ENCODE results near the gene ARMC2. TPM values are rescaled to one million over a fixed set of nuclear protein-coding genes. Genes with fewer than 3 reads are reported as not detected.

The ARMC2 gene
- total RNA-seq, 4 donors from 2014 or later = 3.1 to 11.1 (median 5.7) TPM

DNA sequence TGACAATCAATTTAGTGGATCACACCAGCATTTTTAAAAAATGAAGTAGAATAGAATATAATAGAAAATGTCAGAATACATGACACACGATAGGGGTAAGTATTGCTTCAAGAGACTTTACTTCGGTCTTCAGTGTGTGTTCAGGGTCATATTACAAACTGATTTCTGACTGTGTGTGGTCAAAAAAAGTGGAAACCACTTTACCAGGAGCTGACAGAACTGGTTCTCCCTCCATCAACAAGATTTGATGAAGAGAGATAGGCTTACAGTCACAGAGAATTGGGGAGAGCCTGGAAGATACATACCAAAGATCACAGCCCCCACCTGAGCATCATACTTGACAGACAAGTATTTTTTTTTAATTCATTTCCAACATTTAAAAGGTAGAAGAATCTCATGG lies 21.7 kb downstream of the ARMC2 start:
- WGBS, 2 donors = 94 to 95% methylated on average over 2 of the region's 2 CpGs
- H3K4me1 ChIP-seq = peaks cover 0 to 37% (median 13%) of the 10 kb centered on the region in 4 donors
- H3K27me3 ChIP-seq = no peaks in the 10 kb centered on the region
- TF ChIP-seq, protein P1, sequence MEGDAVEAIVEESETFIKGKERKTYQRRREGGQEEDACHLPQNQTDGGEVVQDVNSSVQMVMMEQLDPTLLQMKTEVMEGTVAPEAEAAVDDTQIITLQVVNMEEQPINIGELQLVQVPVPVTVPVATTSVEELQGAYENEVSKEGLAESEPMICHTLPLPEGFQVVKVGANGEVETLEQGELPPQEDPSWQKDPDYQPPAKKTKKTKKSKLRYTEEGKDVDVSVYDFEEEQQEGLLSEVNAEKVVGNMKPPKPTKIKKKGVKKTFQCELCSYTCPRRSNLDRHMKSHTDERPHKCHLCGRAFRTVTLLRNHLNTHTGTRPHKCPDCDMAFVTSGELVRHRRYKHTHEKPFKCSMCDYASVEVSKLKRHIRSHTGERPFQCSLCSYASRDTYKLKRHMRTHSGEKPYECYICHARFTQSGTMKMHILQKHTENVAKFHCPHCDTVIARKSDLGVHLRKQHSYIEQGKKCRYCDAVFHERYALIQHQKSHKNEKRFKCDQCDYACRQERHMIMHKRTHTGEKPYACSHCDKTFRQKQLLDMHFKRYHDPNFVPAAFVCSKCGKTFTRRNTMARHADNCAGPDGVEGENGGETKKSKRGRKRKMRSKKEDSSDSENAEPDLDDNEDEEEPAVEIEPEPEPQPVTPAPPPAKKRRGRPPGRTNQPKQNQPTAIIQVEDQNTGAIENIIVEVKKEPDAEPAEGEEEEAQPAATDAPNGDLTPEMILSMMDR (IDR thresholded peaks at IDR 0.05) = no peak
- TF ChIP-seq POLR2A (IDR thresholded peaks at IDR 0.05) (no peak), EP300 (IDR thresholded peaks at IDR 0.05) (no peak)
- no peak overlapping the region for H3K27ac ChIP-seq
- no peak for DNase-seq (ENCODE audit: low spot score in 2 of 2)
- no peaks in the 10 kb centered on the region for H3K9me3 ChIP-seq
- H3K36me3 ChIP-seq = peaks cover 0 to 16% (median 0%) of the 10 kb centered on the region in 3 donors
- no peak overlapping the region for H3K4me3 ChIP-seq

DNA sequence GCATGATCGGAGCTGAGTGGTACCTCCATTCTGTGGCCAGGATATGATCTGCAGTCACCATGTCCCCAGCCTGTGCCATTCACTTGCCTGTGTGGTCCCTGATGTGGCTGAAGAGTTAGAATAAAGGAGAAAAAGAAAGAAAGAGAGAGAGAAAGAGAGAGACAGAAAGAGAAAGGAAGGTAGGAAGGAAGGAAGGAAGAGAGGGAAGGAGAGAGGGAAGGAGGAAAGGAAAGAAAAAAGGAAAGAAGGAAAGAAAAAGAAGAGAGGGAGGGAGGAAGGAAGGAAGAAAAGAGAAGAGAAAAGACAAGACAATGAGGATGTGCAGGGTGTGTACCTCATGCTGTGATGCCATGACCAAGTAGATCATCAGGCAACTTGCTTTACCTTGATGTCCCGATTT lies 22.1 kb downstream of the ARMC2 start:
- TF ChIP-seq POLR2A (IDR thresholded peaks at IDR 0.05) (no peak), EP300 (IDR thresholded peaks at IDR 0.05) (no peak)
- TF ChIP-seq, protein P1 (IDR thresholded peaks at IDR 0.05) = no peak
- WGBS, 2 donors = 95 to 98% methylated on average over 2 of the region's 2 CpGs

DNA sequence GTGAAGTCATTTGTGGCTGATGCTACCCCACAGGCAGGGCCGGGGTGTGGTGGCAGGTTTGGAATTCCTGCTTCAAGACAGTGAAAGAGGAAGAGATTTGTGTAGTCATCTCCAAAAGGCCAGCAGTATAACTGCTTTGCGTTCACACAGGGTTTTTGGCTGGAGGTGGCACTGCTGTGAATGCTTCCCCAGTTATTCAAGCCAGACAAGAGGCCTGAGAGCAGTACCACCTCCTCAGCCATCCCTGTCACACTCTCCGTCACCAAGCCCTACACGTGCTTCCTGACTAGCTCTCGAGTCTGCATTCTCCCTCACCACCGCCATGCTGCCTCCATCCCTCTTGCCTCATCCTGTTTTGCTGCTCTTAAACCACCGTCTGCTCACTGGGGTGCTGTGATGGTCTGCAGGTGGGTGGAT lies 23.9 kb downstream of the ARMC2 start:
- DNase-seq (ENCODE audit: low spot score in 2 of 2) = peak in 1 of 2 donors; percentile 35
- 64 to 72% methylated on average over 7 of the region's 7 CpGs for WGBS, 2 donors
- Histone ChIP-seq H3K27me3 (no peaks in the 10 kb centered on the region), H3K27ac (peak overlapping the region in 2 of 4 donors; percentile 83 to 92), H3K9me3 (no peaks in the 10 kb centered on the region), H3K4me3 (no peak overlapping the region), H3K36me3 (peaks cover 0 to 16% (median 0%) of the 10 kb centered on the region in 3 donors), H3K4me1 (peaks cover 0 to 47% (median 13%) of the 10 kb centered on the region in 4 donors)
- no peak for TF ChIP-seq EP300 (IDR thresholded peaks at IDR 0.05)
- TF ChIP-seq POLR2A (IDR thresholded peaks at IDR 0.05) = no peak
- TF ChIP-seq, protein P1 (IDR thresholded peaks at IDR 0.05) = no peak

More for the DNA sequence above, 22.1 kb downstream of the ARMC2 start:
- Histone ChIP-seq H3K27me3 (no peaks in the 10 kb centered on the region), H3K9me3 (no peaks in the 10 kb centered on the region), H3K36me3 (peaks cover 0 to 16% (median 0%) of the 10 kb centered on the region in 3 donors), H3K4me3 (no peak overlapping the region), H3K27ac (no peak overlapping the region), H3K4me1 (peaks cover 0 to 38% (median 13%) of the 10 kb centered on the region in 4 donors)
- DNase-seq (ENCODE audit: low spot score in 2 of 2) = no peak

DNA sequence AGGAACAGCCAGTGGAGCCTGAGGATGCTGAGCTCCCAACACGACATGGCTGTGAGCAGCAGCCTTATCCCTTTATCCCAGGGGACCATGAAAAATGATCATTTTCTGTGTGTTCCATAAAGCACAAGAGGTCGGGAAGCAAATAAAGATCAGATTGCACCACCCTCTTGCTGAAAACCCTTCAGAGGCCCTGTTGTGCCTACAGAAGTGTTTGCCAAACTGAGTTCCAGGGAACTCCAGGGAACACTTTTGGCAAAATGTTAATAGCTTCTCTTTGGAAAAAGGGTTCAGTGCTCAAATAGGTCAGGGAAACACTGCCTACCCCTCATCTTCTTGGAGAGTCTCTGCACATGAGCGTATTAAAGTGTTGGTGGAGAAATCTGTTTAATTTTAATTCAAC lies 24.4 kb downstream of the ARMC2 start:
- TF ChIP-seq EP300 (IDR thresholded peaks at IDR 0.05) = peak in 1 of 2 donors; percentile 58
- TF ChIP-seq, protein P1 (IDR thresholded peaks at IDR 0.05) = no peak
- Histone ChIP-seq H3K4me1 (peaks cover 0 to 51% (median 15%) of the 10 kb centered on the region in 4 donors), H3K36me3 (peaks cover 0 to 16% (median 0%) of the 10 kb centered on the region in 3 donors), H3K27me3 (no peaks in the 10 kb centered on the region), H3K27ac (peak overlapping the region in 2 of 4 donors; percentile 83 to 92), H3K4me3 (no peak overlapping the region), H3K9me3 (no peaks in the 10 kb centered on the region)
- no peak for DNase-seq (ENCODE audit: low spot score in 2 of 2)
- WGBS, 2 donors = 59 to 63% methylated on average over 3 of the region's 3 CpGs

DNA sequence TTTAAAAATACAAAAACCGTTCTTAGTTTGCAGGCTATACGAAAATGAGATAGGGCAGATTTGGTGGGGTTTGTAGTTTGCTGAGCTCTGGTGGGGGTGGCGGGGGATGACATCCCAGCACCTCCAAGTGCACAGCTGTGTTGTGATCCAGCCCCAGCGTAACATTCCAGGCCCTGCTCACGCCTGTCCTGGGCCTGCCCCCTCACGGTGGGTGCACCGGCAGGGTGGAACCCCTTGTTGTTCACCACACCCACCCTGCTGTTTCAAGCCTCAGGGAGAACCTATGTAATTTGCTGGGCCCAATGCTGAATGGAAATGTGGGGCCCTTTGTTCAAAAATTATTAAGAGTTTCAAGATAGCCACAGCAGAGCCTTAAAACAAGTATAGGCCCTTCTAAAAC lies 25.0 kb downstream of the ARMC2 start:
- TF ChIP-seq, protein P1 (IDR thresholded peaks at IDR 0.05) = no peak
- TF ChIP-seq POLR2A (IDR thresholded peaks at IDR 0.05) (no peak), EP300 (IDR thresholded peaks at IDR 0.05) (no peak)
- no peak for DNase-seq (ENCODE audit: low spot score in 2 of 2)
- Histone ChIP-seq H3K36me3 (peaks cover 0 to 16% (median 0%) of the 10 kb centered on the region in 3 donors), H3K27me3 (no peaks in the 10 kb centered on the region), H3K9me3 (no peaks in the 10 kb centered on the region), H3K27ac (peak overlapping the region in 2 of 4 donors; percentile 83 to 92), H3K4me1 (peaks cover 0 to 58% (median 18%) of the 10 kb centered on the region in 4 donors), H3K4me3 (no peak overlapping the region)
- WGBS, 2 donors = 73 to 77% methylated on average over 7 of the region's 7 CpGs

Measured in tibial nerve (tissue), 4 donors.